ENCODE measurements around the gene R3HCC1L.

Gene R3HCC1L

GRCh38 chr10:98235846-98236245, 101.4 kb downstream of the R3HCC1L start:
- H3K36me3 ChIP-seq, result no peaks in the 10 kb centered on the region
- no peak for DNase-seq
- TF ChIP-seq CTCF (IDR thresholded peaks at IDR 0.05; ENCODE audit: low read depth, low read length), result no peak

GRCh38 chr10:98236862-98237261, 102.4 kb downstream of the R3HCC1L start:
- no peaks in the 10 kb centered on the region for H3K9me3 ChIP-seq
- no peaks in the 10 kb centered on the region for H3K4me1 ChIP-seq
- no peak overlapping the region for H3K4me3 ChIP-seq (ENCODE audit: low read depth, low read length)
- no peaks in the 10 kb centered on the region for H3K27me3 ChIP-seq
- no peaks in the 10 kb centered on the region for H3K36me3 ChIP-seq
- no peak for TF ChIP-seq CTCF (IDR thresholded peaks at IDR 0.05; ENCODE audit: low read depth, low read length)
- no peak for DNase-seq

More at GRCh38 chr10:98235846-98236245, 101.4 kb downstream of the R3HCC1L start:
- Histone ChIP-seq H3K4me3 (ENCODE audit: low read depth, low read length) (no peak overlapping the region), H3K27me3 (no peaks in the 10 kb centered on the region), H3K9me3 (no peaks in the 10 kb centered on the region), H3K4me1 (no peaks in the 10 kb centered on the region)

- DNase-seq, result no peak
- Histone ChIP-seq H3K36me3 (no peaks in the 10 kb centered on the region), H3K27me3 (no peaks in the 10 kb centered on the region), H3K9me3 (no peaks in the 10 kb centered on the region), H3K4me1 (no peaks in the 10 kb centered on the region), H3K4me3 (ENCODE audit: low read depth, low read length) (no peak overlapping the region)
- no peak for TF ChIP-seq CTCF (IDR thresholded peaks at IDR 0.05; ENCODE audit: low read depth, low read length)
These were observed 103.9 kb downstream of the R3HCC1L start for GRCh38 chr10:98238391-98238790.

- no peaks in the 10 kb centered on the region for H3K27me3 ChIP-seq
- no peaks in the 10 kb centered on the region for H3K9me3 ChIP-seq
- TF ChIP-seq CTCF (IDR thresholded peaks at IDR 0.05; ENCODE audit: low read depth, low read length), result no peak
- no peaks in the 10 kb centered on the region for H3K4me1 ChIP-seq
- peaks cover 6% of the 10 kb centered on the region for H3K36me3 ChIP-seq
- H3K4me3 ChIP-seq (ENCODE audit: low read depth, low read length), result no peak overlapping the region
- no peak for DNase-seq
These were observed 106.1 kb downstream of the R3HCC1L start for GRCh38 chr10:98240524-98240923.

DNA sequence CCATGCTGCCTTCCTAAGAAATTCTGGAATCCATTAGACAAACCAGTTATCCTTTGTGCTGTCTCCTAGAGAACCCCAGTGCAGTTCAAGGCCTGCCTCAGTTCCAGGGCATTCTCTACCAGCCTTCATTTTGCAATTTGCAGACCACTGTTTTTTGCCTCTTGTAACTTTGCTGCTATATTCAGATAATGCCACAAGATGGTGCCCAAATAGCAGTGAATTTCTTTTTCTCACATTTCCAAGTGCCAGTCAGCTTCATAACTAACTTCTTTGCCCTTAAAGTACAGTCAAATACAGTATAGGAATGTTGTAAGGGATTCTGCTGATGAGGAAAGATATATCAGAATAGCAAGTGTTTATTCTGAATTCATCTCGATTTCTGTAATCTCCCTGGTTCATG, 108.4 kb downstream of the R3HCC1L start:
- peak; percentile 59 for TF ChIP-seq CTCF (IDR thresholded peaks at IDR 0.05; ENCODE audit: low read depth, low read length)
- Histone ChIP-seq H3K36me3 (peaks cover 8% of the 10 kb centered on the region), H3K4me1 (no peaks in the 10 kb centered on the region), H3K4me3 (ENCODE audit: low read depth, low read length) (no peak overlapping the region), H3K9me3 (no peaks in the 10 kb centered on the region), H3K27me3 (no peaks in the 10 kb centered on the region)
- no peak for DNase-seq

GRCh38 chr10:98244141-98244540, 109.7 kb downstream of the R3HCC1L start:
- peaks cover 8% of the 10 kb centered on the region for H3K36me3 ChIP-seq
- H3K4me3 ChIP-seq (ENCODE audit: low read depth, low read length), result no peak overlapping the region
- H3K27me3 ChIP-seq, result no peaks in the 10 kb centered on the region
- H3K9me3 ChIP-seq, result no peaks in the 10 kb centered on the region
- no peak for DNase-seq
- no peak for TF ChIP-seq CTCF (IDR thresholded peaks at IDR 0.05; ENCODE audit: low read depth, low read length)
- no peaks in the 10 kb centered on the region for H3K4me1 ChIP-seq

All from BE2C (cell line).